Measurements from ENCODE around the gene POLR3G.

GRCh38 chr5:90553711-90554110, 79.0 kb downstream of the POLR3G start:
- TF ChIP-seq CTCF (IDR thresholded peaks at IDR 0.05) (no peak), SIN3A (IDR thresholded peaks at IDR 0.05; ENCODE audit: borderline replicate concordance, insufficient read depth, low read depth, low read length) (no peak), REST (IDR thresholded peaks at IDR 0.05; ENCODE audit: insufficient read depth in 1 of 2, low read depth in 2 of 2, low read length in 1 of 2) (no peak)
